Naive B cell (primary cell): ENCODE data around the gene BUD23. TPM values are rescaled to one million over a fixed set of nuclear protein-coding genes. Genes with fewer than 3 reads are reported as not detected.

Source experiments
- ATAC-seq, 2 donors: fragments of 150-1000 bp; cut with Tn5 transposase; 2 replicates each; pipeline ENCODE4 v1.10.0; 2021; ENCODE audit warnings: low read depth in 2 of 2, mild to moderate bottlenecking in 2 of 2, moderate library complexity in 2 of 2
- DNase-seq: peaks from one replicate; pipeline ENCODE4 v3.0.0; 2022
- H3K27ac Mint-ChIP-seq, 6 donors: one replicate each; pipeline ENCODE4 v1.8.0; 2020 to 2022; ENCODE audit warnings: mild to moderate bottlenecking in 6 of 6, mixed read lengths in 6 of 6, moderate library complexity in 5 of 6, inconsistent platforms in 2 of 6
- H3K27me3 Mint-ChIP-seq, 3 donors: one replicate each; pipeline ENCODE4 v1.8.0; 2021 to 2022; ENCODE audit warnings: mixed read lengths in 3 of 3, mild to moderate bottlenecking in 1 of 3
- H3K36me3 Mint-ChIP-seq, 2 donors: one replicate each; pipeline ENCODE4 v1.8.0; 2020 to 2022; ENCODE audit warnings: mixed read lengths in 2 of 2, inconsistent platforms in 1 of 2, mild to moderate bottlenecking in 1 of 2
- H3K4me1 Mint-ChIP-seq, 3 donors: one replicate each; pipeline ENCODE4 v1.8.0; 2020 to 2022; ENCODE audit warnings: mixed read lengths in 3 of 3, inconsistent platforms in 1 of 3, mild to moderate bottlenecking in 1 of 3, moderate library complexity in 1 of 3
- H3K4me3 Mint-ChIP-seq, 8 donors: one replicate each; pipeline ENCODE4 v1.8.0; 2020 to 2022; ENCODE audit warnings: mild to moderate bottlenecking in 8 of 8, mixed read lengths in 8 of 8, moderate library complexity in 8 of 8, inconsistent platforms in 2 of 8
- H3K9me3 Mint-ChIP-seq, 7 donors: one replicate each; pipeline ENCODE4 v1.8.0; 2020 to 2022; ENCODE audit warnings: mixed read lengths in 7 of 7, mild to moderate bottlenecking in 5 of 7, inconsistent platforms in 2 of 7, moderate library complexity in 1 of 7
- polyA plus RNA-seq, 6 donors: library from polyadenylated mRNA; unstranded; fragments of 300-500 nt; fragmentation: Illumina TruSeq; gene quantifications; one replicate each; pipeline ENCODE4 v1.2.3, GENCODE V29; 2021; ENCODE audit warnings: low read depth in 6 of 6

Gene BUD23
- polyA plus RNA-seq, 6 donors from 2014 or later = 129 to 249 (median 148) TPM

- Mint-ChIP-seq H3K27ac (no peak overlapping the region), H3K27me3 (peaks cover 10 to 21% (median 18%) of the 10 kb centered on the region in 3 donors), H3K4me1 (peaks cover 8 to 13% (median 10%) of the 10 kb centered on the region in 3 donors), H3K4me3 (peak overlapping the region in 1 of 8 donors; percentile 25), H3K36me3 (peaks cover 30 to 45% of the 10 kb centered on the region in 2 donors), H3K9me3 (no peaks in the 10 kb centered on the region)
- no peak for DNase-seq
- no peak for ATAC-seq
These were observed 15.0 kb downstream of the BUD23 start for GRCh38 chr7:73698410-73698809.

- peak overlapping the region in 3 of 6 donors; percentile 12 to 29 (median 26) for H3K27ac Mint-ChIP-seq
- H3K9me3 Mint-ChIP-seq = no peaks in the 10 kb centered on the region
- H3K27me3 Mint-ChIP-seq = peaks cover 11 to 25% (median 22%) of the 10 kb centered on the region in 3 donors
- H3K36me3 Mint-ChIP-seq = peaks cover 26 to 38% of the 10 kb centered on the region in 2 donors
- ATAC-seq = no peak
- DNase-seq = no peak
- H3K4me3 Mint-ChIP-seq = no peak overlapping the region
- peaks cover 6 to 15% (median 14%) of the 10 kb centered on the region in 3 donors for H3K4me1 Mint-ChIP-seq
These were observed 16.1 kb downstream of the BUD23 start for GRCh38 chr7:73699370-73700068.

GRCh38 chr7:73700069-73700423 is 16.6 kb downstream of the BUD23 start:
- no peaks in the 10 kb centered on the region for H3K9me3 Mint-ChIP-seq
- peaks cover 3 to 15% (median 14%) of the 10 kb centered on the region in 3 donors for H3K4me1 Mint-ChIP-seq
- H3K36me3 Mint-ChIP-seq = peaks cover 24 to 33% of the 10 kb centered on the region in 2 donors
- peaks cover 11 to 28% (median 23%) of the 10 kb centered on the region in 3 donors for H3K27me3 Mint-ChIP-seq
- no peak for ATAC-seq
- H3K27ac Mint-ChIP-seq = peak overlapping the region in 1 of 6 donors; percentile 30
- no peak for DNase-seq
- H3K4me3 Mint-ChIP-seq = no peak overlapping the region

GRCh38 chr7:73700581-73701134 is 17.3 kb downstream of the BUD23 start:
- H3K9me3 Mint-ChIP-seq = no peaks in the 10 kb centered on the region
- H3K36me3 Mint-ChIP-seq = peaks cover 21 to 27% of the 10 kb centered on the region in 2 donors
- peaks cover 11 to 33% (median 27%) of the 10 kb centered on the region in 3 donors for H3K27me3 Mint-ChIP-seq
- H3K27ac Mint-ChIP-seq = peak overlapping the region in 2 of 6 donors; percentile 26 to 27
- DNase-seq (no peak), ATAC-seq (no peak)
- peaks cover 3 to 15% (median 14%) of the 10 kb centered on the region in 3 donors for H3K4me1 Mint-ChIP-seq
- H3K4me3 Mint-ChIP-seq = no peak overlapping the region

- peak overlapping the region in 1 of 6 donors; percentile 90 for H3K27ac Mint-ChIP-seq
- H3K9me3 Mint-ChIP-seq = no peaks in the 10 kb centered on the region
- DNase-seq (no peak), ATAC-seq (peak; percentile 34 to 36)
- peaks cover 3 to 23% (median 17%) of the 10 kb centered on the region in 3 donors for H3K4me1 Mint-ChIP-seq
- H3K4me3 Mint-ChIP-seq = peak overlapping the region in 3 of 8 donors; percentile 4 to 43 (median 20)
- peaks cover 11 to 33% (median 27%) of the 10 kb centered on the region in 3 donors for H3K27me3 Mint-ChIP-seq
- H3K36me3 Mint-ChIP-seq = peaks cover 17 to 21% of the 10 kb centered on the region in 2 donors
These were observed 18.1 kb downstream of the BUD23 start for GRCh38 chr7:73701357-73701995.

GRCh38 chr7:73702226-73702625 is 18.8 kb downstream of the BUD23 start:
- H3K27ac Mint-ChIP-seq = peak overlapping the region in 1 of 6 donors; percentile 26
- H3K9me3 Mint-ChIP-seq = no peaks in the 10 kb centered on the region
- H3K36me3 Mint-ChIP-seq = peaks cover 11 to 13% of the 10 kb centered on the region in 2 donors
- peaks cover 7 to 30% (median 25%) of the 10 kb centered on the region in 3 donors for H3K4me1 Mint-ChIP-seq
- peak overlapping the region in 3 of 8 donors; percentile 36 to 61 (median 51) for H3K4me3 Mint-ChIP-seq
- peaks cover 11 to 33% (median 27%) of the 10 kb centered on the region in 3 donors for H3K27me3 Mint-ChIP-seq
- no peak for ATAC-seq
- DNase-seq = no peak

GRCh38 chr7:73702665-73703064 is 19.3 kb downstream of the BUD23 start:
- DNase-seq (no peak), ATAC-seq (no peak)
- H3K27ac Mint-ChIP-seq = peak overlapping the region in 1 of 6 donors; percentile 26
- H3K27me3 Mint-ChIP-seq = peaks cover 11 to 33% (median 27%) of the 10 kb centered on the region in 3 donors
- peak overlapping the region in 3 of 8 donors; percentile 36 to 61 (median 51) for H3K4me3 Mint-ChIP-seq
- H3K9me3 Mint-ChIP-seq = no peaks in the 10 kb centered on the region
- peaks cover 7 to 35% (median 28%) of the 10 kb centered on the region in 3 donors for H3K4me1 Mint-ChIP-seq
- peaks cover 9% of the 10 kb centered on the region in 2 donors for H3K36me3 Mint-ChIP-seq

- Mint-ChIP-seq H3K4me1 (peaks cover 7 to 36% (median 28%) of the 10 kb centered on the region in 3 donors), H3K27me3 (peaks cover 11 to 33% (median 27%) of the 10 kb centered on the region in 3 donors), H3K27ac (no peak overlapping the region), H3K9me3 (no peaks in the 10 kb centered on the region), H3K4me3 (peak overlapping the region; percentile 35 to 69 (median 56)), H3K36me3 (peaks cover 9% of the 10 kb centered on the region in 2 donors)
- ATAC-seq = no peak
- DNase-seq = no peak
These were observed 19.8 kb downstream of the BUD23 start for GRCh38 chr7:73703225-73703624.

- Mint-ChIP-seq H3K27me3 (peaks cover 11 to 33% (median 27%) of the 10 kb centered on the region in 3 donors), H3K4me1 (peaks cover 10 to 36% (median 30%) of the 10 kb centered on the region in 3 donors), H3K4me3 (peak overlapping the region in 7 of 8 donors; percentile 20 to 80 (median 56)), H3K9me3 (no peaks in the 10 kb centered on the region), H3K36me3 (peaks cover 4 to 9% of the 10 kb centered on the region in 2 donors), H3K27ac (peak overlapping the region in 1 of 6 donors; percentile 42)
- ATAC-seq (peak; percentile 66 to 67), DNase-seq (peak; percentile 23)
These were observed 20.6 kb downstream of the BUD23 start for GRCh38 chr7:73703757-73704639.

- DNase-seq = no peak
- no peak for ATAC-seq
- Mint-ChIP-seq H3K9me3 (no peaks in the 10 kb centered on the region), H3K4me3 (peak overlapping the region in 6 of 8 donors; percentile 33 to 56 (median 51)), H3K27ac (no peak overlapping the region), H3K27me3 (peaks cover 11 to 33% (median 27%) of the 10 kb centered on the region in 3 donors), H3K36me3 (peaks cover 4 to 9% of the 10 kb centered on the region in 2 donors), H3K4me1 (peaks cover 10 to 36% (median 30%) of the 10 kb centered on the region in 3 donors)
These were observed 21.5 kb downstream of the BUD23 start for GRCh38 chr7:73704640-73705550.

GRCh38 chr7:73705551-73705920 is 22.1 kb downstream of the BUD23 start:
- H3K27ac Mint-ChIP-seq = no peak overlapping the region
- ATAC-seq (no peak), DNase-seq (no peak)
- H3K4me1 Mint-ChIP-seq = peaks cover 10 to 36% (median 30%) of the 10 kb centered on the region in 3 donors
- peaks cover 4 to 9% of the 10 kb centered on the region in 2 donors for H3K36me3 Mint-ChIP-seq
- peaks cover 11 to 34% (median 27%) of the 10 kb centered on the region in 3 donors for H3K27me3 Mint-ChIP-seq
- H3K9me3 Mint-ChIP-seq = no peaks in the 10 kb centered on the region
- H3K4me3 Mint-ChIP-seq = peak overlapping the region in 2 of 8 donors; percentile 15 to 54
